Astrocyte (in vitro differentiated cells and primary cell): Measurements from ENCODE around the gene COX7B2.

ENCODE experiments used
- EZH2 ChIP-seq: IDR thresholded peaks from 2 replicates; pipeline ENCODE4 v1.6.1; 2012; ENCODE audit warnings: mild to moderate bottlenecking, low read length, inconsistent platforms; ENCODE audit not compliant: insufficient read depth
- TF ChIP-seq, protein P1 (sequence below): IDR thresholded peaks from 2 replicates; pipeline ENCODE4 v1.5.1; 2011; ENCODE audit warnings: low read depth, mild to moderate bottlenecking, inconsistent platforms, low read length, moderate library complexity; ENCODE audit not compliant: insufficient read depth

DNA sequence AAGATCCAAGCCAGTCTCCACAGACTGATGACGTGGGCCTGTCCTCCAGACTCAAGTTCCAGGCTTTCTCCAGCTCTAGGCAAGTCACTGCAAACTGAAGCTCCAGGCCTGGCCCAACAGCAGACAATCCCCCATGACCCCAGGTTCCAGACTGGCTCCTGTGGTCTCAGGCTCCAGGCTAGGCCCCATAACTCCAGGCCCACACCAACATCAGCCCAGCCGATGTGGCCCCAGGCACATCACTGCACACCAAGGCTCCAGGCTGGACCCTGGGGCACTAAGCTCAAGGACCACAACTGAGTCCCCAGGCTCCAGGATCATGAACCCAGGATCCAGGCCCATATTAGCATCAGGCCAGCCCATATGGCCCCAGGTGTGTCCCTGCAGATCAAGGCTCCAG lies 143.6 kb downstream of the COX7B2 start:
- TF ChIP-seq, protein P1, sequence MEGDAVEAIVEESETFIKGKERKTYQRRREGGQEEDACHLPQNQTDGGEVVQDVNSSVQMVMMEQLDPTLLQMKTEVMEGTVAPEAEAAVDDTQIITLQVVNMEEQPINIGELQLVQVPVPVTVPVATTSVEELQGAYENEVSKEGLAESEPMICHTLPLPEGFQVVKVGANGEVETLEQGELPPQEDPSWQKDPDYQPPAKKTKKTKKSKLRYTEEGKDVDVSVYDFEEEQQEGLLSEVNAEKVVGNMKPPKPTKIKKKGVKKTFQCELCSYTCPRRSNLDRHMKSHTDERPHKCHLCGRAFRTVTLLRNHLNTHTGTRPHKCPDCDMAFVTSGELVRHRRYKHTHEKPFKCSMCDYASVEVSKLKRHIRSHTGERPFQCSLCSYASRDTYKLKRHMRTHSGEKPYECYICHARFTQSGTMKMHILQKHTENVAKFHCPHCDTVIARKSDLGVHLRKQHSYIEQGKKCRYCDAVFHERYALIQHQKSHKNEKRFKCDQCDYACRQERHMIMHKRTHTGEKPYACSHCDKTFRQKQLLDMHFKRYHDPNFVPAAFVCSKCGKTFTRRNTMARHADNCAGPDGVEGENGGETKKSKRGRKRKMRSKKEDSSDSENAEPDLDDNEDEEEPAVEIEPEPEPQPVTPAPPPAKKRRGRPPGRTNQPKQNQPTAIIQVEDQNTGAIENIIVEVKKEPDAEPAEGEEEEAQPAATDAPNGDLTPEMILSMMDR, result no peak
- TF ChIP-seq EZH2, result no peak
